ENCODE results near the gene FAM222B.

The FAM222B gene

DNA sequence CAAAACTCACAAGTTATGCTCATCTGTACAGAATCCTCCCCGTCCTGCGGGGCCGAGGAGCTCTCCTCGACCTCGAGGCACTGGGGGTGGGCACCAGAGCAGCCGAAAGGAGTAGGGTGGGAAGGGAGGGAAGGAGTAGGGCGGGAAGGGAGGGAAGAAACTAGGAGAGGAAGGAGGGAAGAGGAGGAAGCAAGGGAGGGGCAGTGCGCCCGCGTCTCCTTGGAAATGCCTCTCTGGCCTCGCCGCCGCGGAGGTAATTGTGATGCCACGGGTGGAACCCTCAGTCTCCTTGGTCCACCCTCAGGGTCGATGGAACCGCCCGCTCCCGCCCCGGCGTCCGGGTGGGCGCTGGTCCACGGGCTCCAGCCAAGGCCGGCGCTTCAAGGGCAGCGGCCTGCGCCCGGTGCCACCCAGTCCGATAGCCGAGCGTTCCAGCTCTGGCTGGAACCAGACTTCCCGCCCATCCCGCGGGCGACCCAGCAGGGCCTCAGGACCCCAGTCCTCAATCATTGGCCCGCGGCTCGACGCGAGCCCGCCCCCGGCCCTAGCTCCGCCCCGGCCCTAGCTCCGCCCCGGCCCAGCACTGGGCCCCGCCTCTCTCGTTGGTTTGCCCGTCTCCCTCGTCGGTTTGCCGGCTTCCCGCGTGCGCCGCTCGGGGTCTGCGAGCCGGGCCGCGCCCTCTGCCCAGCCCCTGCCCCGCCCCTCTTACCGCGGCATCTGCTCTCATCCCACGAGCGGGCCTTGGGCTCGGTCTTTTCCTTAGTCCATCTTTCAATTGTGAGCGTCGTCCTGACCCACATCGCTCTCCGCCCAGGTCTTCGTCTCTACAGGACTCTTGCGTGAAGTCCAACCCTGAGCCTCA is 131.5 kb downstream of the FAM222B start:
- peak; percentile 89 for DNase-seq

DNA sequence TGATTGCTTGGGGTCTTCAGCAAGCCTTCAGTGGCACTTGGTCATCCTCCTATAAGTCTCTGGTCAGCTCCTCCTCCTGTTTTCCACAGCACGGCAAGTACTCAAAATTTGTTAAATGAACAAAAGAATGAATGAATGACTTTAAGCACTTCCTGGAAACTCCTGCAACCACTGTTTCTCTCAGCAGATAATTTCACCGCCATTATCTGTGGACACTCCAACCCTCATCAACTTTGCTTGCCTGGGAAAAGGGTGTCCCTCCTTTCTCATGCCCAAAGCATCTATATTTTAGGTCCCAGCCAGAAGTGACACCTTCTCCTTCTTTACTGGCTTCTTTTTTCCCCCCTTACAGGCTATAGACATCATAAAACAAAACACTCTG is 135.3 kb downstream of the FAM222B start:
- DNase-seq: no peak

DNA sequence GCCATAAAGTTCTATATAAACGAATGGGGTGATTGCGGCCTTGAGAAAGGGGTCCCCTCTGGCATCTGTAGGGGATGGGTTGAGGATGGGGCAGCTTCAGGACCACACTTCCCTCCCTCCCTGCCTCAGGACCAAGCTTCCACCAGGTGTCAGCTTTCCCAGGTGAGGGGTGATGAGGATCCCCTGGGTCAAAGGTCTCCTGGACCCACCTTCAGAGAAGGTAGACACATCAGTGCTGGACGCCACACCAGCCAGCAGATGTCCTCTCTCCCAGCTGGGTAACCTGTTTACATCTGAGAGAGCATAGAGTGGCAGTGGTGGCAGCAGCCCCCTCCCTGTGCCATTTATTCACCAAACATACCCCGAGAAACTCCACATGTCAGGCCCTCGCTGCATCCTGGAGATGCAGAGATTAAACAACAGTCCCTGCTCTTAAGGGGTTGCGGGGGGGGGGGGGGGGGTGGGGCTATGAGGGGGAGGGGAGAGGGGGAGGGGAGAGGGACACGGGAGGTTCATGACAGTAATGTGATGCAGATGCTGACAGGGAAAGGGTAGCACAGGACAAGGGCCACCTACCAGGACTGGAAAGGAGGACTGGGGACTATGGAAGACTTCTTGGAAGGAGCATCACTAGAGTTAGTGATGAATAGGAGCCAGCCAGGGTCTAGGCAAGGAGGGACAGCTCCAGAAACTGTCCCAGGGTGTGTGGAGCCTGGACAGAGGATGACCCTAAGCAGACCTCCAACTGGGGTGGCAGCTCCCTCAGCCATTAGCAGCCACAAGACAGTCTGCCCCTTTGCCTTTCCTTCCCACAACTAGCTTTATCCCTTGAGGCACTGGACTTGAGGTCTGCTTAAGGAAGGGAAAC is 135.9 kb downstream of the FAM222B start:
- no peak for DNase-seq

Measured in stimulated activated CD4-positive, alpha-beta T cell treated with anti-CD3 and anti-CD28 coated beads, Interleukin-1b, Interleukin-23, amount 100 ng/mL, for 48 hours (primary cell).